CD4-positive, alpha-beta T cell (primary cell): Measurements from ENCODE around the gene PLAC1. TPM values are rescaled to one million over a fixed set of nuclear protein-coding genes. Genes with fewer than 3 reads are reported as not detected.

ENCODE experiments used
- ATAC-seq: fragments of 200-7000 bp; cut with Tn5 transposase; one replicate; pipeline ENCODE4 v1.10.0; 2022; ENCODE audit warnings: mild to moderate bottlenecking; ENCODE audit not compliant: poor library complexity
- CTCF ChIA-PET: fragments of 350-600 bp; sonication (Branson Sonifier 250); formaldehyde crosslinking; loops from one replicate; lab custom pipeline; 2021; ENCODE audit warnings: antibody characterized with exemption, inconsistent platforms; lab: Charles Lee
- POLR2A ChIA-PET: fragments of 350-600 bp; sonication (Branson Sonifier 250); formaldehyde crosslinking; loops from one replicate; lab custom pipeline; 2021; ENCODE audit warnings: antibody characterized with exemption, inconsistent platforms; lab: Charles Lee
- DNase-seq, 14 experiments: peaks; one replicate each; pipeline ENCODE4 v3.0.0-alpha.2; 2013 to 2020; ENCODE audit warnings: mixed read lengths in 2 of 14
- H3K27ac ChIP-seq, 2 donors: one replicate each; pipeline versions ENCODE4 v1.5.1 to v1.7.0; 2013; ENCODE audit warnings: low read length in 2 of 2, low read depth in 1 of 2, mild to moderate bottlenecking in 1 of 2
- H3K27me3 ChIP-seq, 2 experiments: 1 replicate in 1 of 2; 2 replicates in 1 of 2; pipeline versions ENCODE4 v1.6.1 to v1.7.0; 2013; ENCODE audit warnings: low read length in 2 of 2, control low read depth in 1 of 2, mild to moderate bottlenecking in 1 of 2, moderate library complexity in 1 of 2; ENCODE audit not compliant: insufficient read depth in 2 of 2, control insufficient read depth in 1 of 2
- H3K36me3 ChIP-seq: one replicate; pipeline ENCODE4 v1.6.1; 2013; ENCODE audit warnings: low read length, control low read depth; ENCODE audit not compliant: insufficient read depth
- H3K4me1 ChIP-seq: one replicate; pipeline ENCODE4 v1.6.1; 2013; ENCODE audit warnings: low read length, control low read depth; ENCODE audit not compliant: insufficient read depth
- H3K4me3 ChIP-seq: one replicate; pipeline ENCODE4 v1.5.1; 2013; ENCODE audit warnings: mild to moderate bottlenecking, low read length, moderate library complexity
- H3K9me3 ChIP-seq, 2 experiments: 1 replicate in 1 of 2; 2 replicates in 1 of 2; pipeline versions ENCODE4 v1.6.1 to v1.7.0; 2013; ENCODE audit warnings: low read length in 2 of 2, mild to moderate bottlenecking in 2 of 2, control low read depth in 1 of 2, moderate library complexity in 1 of 2; ENCODE audit not compliant: control insufficient read depth in 1 of 2, insufficient read depth in 1 of 2
- H3K27ac Mint-ChIP-seq: one replicate; pipeline ENCODE4 v1.8.0; 2020; ENCODE audit warnings: mixed read lengths
- H3K27me3 Mint-ChIP-seq: one replicate; pipeline ENCODE4 v1.8.0; 2021; ENCODE audit warnings: mixed read lengths
- H3K36me3 Mint-ChIP-seq: one replicate; pipeline ENCODE4 v1.8.0; 2021; ENCODE audit warnings: low read depth, mixed read lengths
- H3K4me1 Mint-ChIP-seq: one replicate; pipeline ENCODE4 v1.8.0; 2021; ENCODE audit warnings: low read depth, mixed read lengths
- H3K4me3 Mint-ChIP-seq: one replicate; pipeline ENCODE4 v1.8.0; 2020; ENCODE audit warnings: mild to moderate bottlenecking, mixed read lengths
- H3K9me3 Mint-ChIP-seq: one replicate; pipeline ENCODE4 v1.8.0; 2020; ENCODE audit warnings: mixed read lengths
- CTCF ChIP-seq: fragments of 200-600 bp; IDR thresholded peaks from one replicate; pipeline ENCODE4 v1.8.0; 2022; ENCODE audit warnings: antibody characterized with exemption, mild to moderate bottlenecking
- intact Hi-C, 2 experiments: fragments of 100-400 bp; cut with DNase I in 1 of 2; cut with micrococcal nuclease in 1 of 2; formaldehyde crosslinking; loops; one replicate each; pipeline versions ENCODE4 v1.15.1 to v1.9.0; 2023 to 2025; cut with DNase I, micrococcal nuclease
- total RNA-seq, 174 experiments: library from RNA in 2 of 174; stranded (reverse) in 2 of 174; gene quantifications; one replicate each; pipeline ENCODE4 v1.2.3 and lab custom pipeline; 2021 to 2026

Gene PLAC1
- total RNA-seq, 2 experiments from 2014 or later: not detected

- Histone ChIP-seq H3K9me3 (no peaks in the 10 kb centered on the region), H3K4me3 (no peak overlapping the region), H3K27ac (no peak overlapping the region), H3K36me3 (no peaks in the 10 kb centered on the region), H3K4me1 (no peaks in the 10 kb centered on the region), H3K27me3 (no peaks in the 10 kb centered on the region)
- ATAC-seq: no peak
- intact Hi-C loops: no loop called here
- DNase-seq: no peak
- Mint-ChIP-seq H3K27me3 (no peaks in the 10 kb centered on the region), H3K9me3 (no peaks in the 10 kb centered on the region), H3K4me3 (no peak overlapping the region), H3K27ac (no peak overlapping the region), H3K4me1 (no peaks in the 10 kb centered on the region), H3K36me3 (no peaks in the 10 kb centered on the region)
- ChIA-PET CTCF (no interaction called here), POLR2A (no interaction called here)
- no peak for TF ChIP-seq CTCF
Observed at GRCh38 chrX:134673123-134673522, 14.9 kb upstream of the PLAC1 start.

- Mint-ChIP-seq H3K27me3 (no peaks in the 10 kb centered on the region), H3K4me3 (no peak overlapping the region), H3K27ac (no peak overlapping the region), H3K36me3 (no peaks in the 10 kb centered on the region), H3K4me1 (no peaks in the 10 kb centered on the region), H3K9me3 (no peaks in the 10 kb centered on the region)
- CTCF ChIA-PET: no interaction called here
- no peak for TF ChIP-seq CTCF
- DNase-seq (no peak), ATAC-seq (no peak)
- Histone ChIP-seq H3K36me3 (no peaks in the 10 kb centered on the region), H3K4me3 (no peak overlapping the region), H3K4me1 (no peaks in the 10 kb centered on the region), H3K9me3 (no peaks in the 10 kb centered on the region), H3K27ac (no peak overlapping the region), H3K27me3 (no peaks in the 10 kb centered on the region)
- intact Hi-C loops: no loop called here
- POLR2A ChIA-PET: no interaction called here
Observed at GRCh38 chrX:134672101-134672500, 13.8 kb upstream of the PLAC1 start.

- intact Hi-C loops: no loop called here
- no peaks in the 10 kb centered on the region for H3K36me3 Mint-ChIP-seq
- CTCF ChIA-PET: no interaction called here
- H3K27ac Mint-ChIP-seq: no peak overlapping the region
- Histone ChIP-seq H3K27me3 (no peaks in the 10 kb centered on the region), H3K36me3 (no peaks in the 10 kb centered on the region), H3K4me1 (no peaks in the 10 kb centered on the region), H3K27ac (no peak overlapping the region), H3K9me3 (no peaks in the 10 kb centered on the region), H3K4me3 (no peak overlapping the region)
- no peaks in the 10 kb centered on the region for H3K9me3 Mint-ChIP-seq
- no peak overlapping the region for H3K4me3 Mint-ChIP-seq
- ATAC-seq: no peak
- POLR2A ChIA-PET: no interaction called here
- DNase-seq: peak in 2 of 14 experiments; percentile 5 to 31
- no peak for TF ChIP-seq CTCF
- no peaks in the 10 kb centered on the region for H3K27me3 Mint-ChIP-seq
- H3K4me1 Mint-ChIP-seq: no peaks in the 10 kb centered on the region
Observed at GRCh38 chrX:134671294-134671693, 13.0 kb upstream of the PLAC1 start.
